Occipital lobe (tissue), 2 donors: ENCODE measurements around the gene KRTAP5-4. TPM values are rescaled to one million over a fixed set of nuclear protein-coding genes. Genes with fewer than 3 reads are reported as not detected.
"Not testable (repeated sequence)": the region's sequence is repeated elsewhere in the genome, so short reads cannot be mapped to it uniquely, and the experiment has no call there.

Source experiments
- DNase-seq: peaks from one replicate; lab custom pipeline; 2025; lab: John Stamatoyannopoulos, UW
- total RNA-seq: library from RNA; depleted of rRNA; stranded (reverse); fragments of >200 nt; gene quantifications from one replicate; pipeline ENCODE4 v1.2.3, GENCODE V29; 2014

Gene KRTAP5-4, protein sequence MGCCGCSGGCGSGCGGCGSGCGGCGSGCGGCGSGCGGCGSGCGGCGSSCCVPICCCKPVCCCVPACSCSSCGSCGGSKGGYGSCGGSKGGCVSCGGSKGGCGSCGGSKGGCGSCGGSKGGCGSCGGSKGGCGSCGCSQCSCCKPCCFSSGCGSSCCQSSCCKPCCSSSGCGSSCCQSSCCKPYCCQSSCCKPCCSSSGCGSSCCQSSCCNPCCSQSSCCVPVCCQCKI
- not detected for total RNA-seq

DNA sequence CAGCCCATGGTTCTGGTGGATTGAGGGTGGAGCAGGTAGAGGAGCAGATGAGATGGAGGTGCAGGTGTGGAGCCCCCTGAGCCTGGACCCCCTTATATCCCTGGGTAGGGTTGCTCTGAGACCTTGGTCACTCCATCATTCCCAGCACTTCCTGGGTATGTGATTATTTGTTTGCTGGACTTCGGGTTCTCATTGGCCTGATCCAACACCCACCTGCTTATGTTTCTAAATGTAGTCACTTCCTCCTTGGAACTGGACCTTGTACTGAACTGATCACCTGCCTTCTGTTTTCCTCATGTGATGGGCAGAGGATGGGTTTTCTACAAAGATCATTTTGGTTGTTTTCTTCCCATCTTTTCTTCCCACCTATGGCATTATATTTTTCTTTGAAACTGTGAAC, at the start of gene KRTAP5-4:
TSS of gene KRTAP5-4 (minus strand) at position 53 of the 400 bp plus-strand sequence. CDS start at position 8, 45 bp downstream.
- DNase-seq, result no peak

DNA sequence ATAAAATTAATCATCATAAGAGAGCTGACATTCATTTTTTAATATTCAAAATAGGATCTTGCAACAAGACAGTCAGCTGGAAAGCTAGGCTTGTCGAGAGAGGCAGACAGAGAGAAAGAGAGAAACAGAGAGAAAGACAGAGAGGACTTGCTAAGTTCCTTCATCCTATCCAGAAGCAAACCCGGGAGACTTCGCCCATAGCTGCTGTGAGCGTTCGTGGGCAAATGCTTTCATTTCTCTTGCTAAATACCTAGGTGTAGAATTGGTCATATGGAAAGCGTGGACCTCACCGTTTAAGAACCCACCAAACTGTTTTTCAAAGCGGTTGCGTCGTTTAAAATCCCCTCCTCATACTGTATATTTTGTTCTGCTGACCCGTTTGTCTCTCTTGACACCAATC, 49.7 kb upstream of the KRTAP5-4 start:
- no peak for DNase-seq

DNA sequence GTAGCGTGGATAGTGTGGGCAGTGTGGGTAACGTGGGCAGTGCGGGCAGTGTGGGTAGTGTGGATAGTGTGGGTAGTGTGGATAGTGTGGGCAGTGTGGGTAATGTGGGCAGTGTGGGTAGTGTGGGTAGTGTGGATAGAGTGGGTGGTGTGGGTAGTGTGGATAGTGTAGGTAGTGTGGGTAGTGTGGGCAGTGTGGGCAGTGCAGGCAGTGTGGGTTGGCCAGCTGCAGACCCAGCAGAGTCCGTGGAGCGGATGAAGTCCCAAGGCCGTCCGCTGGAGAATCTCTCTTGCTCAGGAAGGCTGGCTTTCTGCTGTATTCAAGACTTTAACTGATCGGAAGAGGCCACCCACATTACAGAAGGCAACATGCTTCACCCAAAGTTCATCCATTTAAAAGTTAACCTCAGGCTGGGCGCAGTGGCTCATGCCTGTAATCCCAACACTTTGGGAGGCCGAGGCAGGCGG, 49.0 kb upstream of the KRTAP5-4 start:
- DNase-seq, result no peak

DNA sequence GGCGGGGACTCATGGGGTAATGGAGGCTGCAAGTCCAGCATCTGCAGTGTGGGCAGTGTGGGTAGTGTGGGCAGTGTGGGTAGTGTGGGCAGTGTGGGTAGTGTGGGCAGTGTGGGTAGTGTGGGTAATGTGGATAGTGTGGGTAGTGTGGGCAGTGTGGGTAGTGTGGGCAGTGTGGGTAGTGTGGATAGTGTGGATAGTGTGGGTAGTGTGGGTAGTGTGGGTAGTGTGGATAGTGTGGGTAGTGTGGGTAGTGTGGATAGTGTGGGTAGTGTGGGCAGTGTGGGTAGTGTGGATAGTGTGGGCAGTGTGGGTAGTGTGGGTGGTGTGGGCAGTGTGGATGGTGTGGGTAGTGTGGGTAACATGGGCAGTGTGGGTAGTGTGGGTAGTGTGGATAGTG, 48.5 kb upstream of the KRTAP5-4 start:
- DNase-seq, result not testable (repeated sequence)

DNA sequence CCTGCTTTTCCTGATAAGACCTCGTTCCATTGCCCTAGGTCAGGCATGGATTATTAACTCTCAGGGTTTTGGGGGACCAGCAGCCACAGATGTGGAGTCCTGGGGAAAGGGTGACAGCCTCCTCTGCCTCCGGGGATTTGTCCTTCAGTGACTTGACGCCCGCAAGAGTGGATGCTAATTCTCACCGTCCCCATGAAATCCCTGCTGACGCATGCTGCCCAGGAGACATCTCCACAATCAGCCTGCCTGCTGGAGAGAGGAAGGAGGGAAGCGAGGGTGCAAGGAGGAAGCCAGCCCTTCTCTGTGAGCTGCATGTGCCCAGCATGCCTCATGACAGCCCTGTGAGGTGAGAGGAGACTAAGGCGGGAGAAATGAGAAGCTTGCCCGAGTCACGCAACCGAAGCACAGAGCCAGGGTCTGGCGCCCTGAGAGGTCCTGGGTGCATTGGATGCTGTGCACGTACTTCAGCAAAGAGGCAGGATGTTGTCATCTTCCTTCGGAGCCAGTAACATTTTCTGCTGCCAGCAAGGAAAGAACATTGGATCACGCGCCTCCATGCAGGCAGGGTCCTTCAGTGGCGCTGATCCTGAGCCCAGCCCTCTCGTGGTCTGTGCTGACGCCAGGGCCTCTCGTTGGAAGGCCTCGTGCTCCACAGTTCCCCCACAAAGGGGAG, 47.7 kb upstream of the KRTAP5-4 start:
- no peak for DNase-seq

DNA sequence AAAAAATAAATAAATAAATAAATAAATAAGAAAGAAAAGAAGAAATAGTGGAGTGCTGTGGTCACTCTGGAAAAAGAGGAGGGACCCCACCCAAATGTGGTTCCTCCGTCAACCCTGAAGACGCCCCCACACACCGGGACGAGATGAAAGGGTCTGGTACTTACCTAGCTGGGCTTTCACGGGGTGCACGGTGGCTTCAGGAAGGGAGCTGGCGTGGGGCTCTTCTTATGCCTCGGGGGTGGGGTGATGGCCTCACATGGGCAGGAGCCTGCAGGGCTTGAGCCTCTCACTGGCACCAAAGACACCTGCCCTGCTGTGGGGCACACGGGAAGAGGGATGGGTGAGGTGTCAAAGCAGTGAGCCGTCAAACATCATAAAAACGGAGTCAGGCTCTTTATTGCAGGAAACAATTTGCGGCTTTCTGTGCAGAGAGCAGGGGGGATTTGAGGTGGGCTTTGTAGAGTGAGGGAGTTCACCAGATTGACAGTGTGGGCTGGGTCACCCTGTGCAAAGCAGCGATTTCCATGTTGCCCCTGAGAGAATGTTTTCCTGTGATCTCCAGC, 47.1 kb upstream of the KRTAP5-4 start:
- DNase-seq, result no peak

DNA sequence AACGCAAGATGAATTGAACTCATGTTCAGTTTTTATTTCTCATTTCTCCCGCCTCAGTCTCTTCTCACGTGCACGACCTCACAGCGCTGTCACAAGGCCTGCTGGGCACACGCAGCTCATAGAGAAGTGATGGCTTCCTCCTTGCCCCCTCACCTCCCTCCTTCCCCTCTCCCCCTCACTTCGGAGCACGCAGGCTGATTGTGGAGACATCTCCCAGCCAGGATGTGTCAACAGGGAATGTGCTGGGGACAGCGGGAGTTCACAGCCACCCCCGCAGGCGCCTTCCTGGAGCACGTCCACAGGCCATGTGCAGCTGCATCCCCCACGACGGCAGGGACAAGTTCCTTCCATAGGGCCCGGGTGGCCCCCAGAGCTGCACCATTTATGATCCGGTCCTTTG, 46.0 kb upstream of the KRTAP5-4 start:
- no peak for DNase-seq

DNA sequence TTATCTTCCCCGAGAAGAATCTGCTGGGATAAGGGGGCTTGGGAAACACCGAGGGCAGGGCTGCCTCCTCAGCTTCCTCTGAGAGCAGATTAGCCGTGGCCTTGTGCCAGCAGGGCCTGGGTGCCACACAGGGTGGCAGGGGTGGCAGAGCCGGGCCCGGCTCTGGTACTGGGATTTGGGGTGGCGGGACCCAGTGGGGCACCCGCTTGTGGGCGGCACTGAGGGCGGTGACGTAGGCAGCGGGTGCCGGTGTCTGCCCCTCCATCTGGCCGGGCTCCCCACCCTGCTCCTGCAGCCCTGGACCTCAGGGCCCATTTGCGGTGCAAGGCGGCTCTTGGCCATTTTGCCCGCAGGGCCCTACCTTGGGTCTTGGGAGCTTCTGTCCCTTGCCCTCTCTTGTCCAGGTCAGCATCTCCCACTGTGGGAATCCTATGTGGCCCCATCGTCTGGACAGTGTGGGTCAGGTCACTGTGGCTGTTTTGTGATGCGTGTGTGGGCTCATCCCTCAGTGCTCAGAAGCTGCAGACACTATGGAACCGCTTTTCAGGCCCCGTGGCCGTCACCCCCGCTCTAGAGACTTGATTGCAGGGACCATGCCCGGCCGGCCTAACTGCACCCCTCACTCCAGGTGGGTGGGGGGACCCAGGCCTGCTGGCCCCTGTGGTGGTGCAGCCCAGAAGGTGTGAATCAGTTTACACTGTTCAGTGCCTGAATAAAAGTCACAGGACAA, 45.3 kb upstream of the KRTAP5-4 start:
- DNase-seq, result no peak

DNA sequence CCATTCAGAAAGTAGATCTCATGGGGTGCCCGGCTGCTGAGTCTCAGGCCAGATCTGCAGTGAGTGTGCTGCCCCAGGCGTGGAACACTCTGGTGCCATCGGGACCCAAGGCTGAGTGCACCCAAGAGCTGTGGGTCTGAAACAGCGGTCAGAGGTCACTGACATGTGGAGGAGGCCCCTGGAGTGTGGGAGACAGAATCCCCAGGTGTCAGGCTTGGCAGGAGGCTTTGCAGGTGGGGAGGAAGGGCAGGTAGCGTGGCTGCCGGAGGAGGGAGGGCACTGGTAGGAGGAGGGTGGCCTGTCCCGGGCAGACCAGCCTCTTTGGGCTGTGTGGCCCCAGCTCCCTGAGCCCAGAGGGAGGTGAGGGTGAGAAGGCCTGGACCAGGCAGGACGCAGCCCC, 43.4 kb upstream of the KRTAP5-4 start:
- DNase-seq, result no peak

DNA sequence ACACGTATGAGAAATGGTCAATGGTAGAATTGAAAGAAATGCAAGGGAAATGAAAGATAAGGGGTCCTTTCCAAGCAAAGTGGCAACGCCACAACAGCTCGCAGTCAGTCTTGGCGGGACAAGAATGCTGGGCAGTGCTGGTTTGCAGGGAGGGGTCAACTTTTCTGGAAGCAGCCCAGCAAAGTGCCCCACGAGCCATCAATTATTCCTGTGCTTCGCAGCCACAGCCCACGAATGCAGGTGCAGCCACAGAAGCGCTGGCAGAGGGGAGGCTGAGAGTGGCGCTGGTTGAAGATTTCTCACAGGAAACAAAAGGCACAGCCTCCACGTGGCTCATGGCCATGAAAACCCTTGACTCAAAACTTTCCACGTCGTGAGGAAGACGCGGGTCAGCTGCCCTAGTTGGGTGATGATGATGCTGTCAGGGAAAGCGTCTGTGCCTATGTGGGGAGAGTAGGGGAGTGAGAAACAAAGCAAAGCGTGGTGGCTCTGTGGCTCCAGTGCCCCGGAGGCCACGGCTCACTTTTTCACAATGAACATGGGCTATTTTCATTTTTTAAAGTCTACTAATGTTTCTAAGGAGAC, 40.9 kb upstream of the KRTAP5-4 start:
- not testable (repeated sequence) for DNase-seq

DNA sequence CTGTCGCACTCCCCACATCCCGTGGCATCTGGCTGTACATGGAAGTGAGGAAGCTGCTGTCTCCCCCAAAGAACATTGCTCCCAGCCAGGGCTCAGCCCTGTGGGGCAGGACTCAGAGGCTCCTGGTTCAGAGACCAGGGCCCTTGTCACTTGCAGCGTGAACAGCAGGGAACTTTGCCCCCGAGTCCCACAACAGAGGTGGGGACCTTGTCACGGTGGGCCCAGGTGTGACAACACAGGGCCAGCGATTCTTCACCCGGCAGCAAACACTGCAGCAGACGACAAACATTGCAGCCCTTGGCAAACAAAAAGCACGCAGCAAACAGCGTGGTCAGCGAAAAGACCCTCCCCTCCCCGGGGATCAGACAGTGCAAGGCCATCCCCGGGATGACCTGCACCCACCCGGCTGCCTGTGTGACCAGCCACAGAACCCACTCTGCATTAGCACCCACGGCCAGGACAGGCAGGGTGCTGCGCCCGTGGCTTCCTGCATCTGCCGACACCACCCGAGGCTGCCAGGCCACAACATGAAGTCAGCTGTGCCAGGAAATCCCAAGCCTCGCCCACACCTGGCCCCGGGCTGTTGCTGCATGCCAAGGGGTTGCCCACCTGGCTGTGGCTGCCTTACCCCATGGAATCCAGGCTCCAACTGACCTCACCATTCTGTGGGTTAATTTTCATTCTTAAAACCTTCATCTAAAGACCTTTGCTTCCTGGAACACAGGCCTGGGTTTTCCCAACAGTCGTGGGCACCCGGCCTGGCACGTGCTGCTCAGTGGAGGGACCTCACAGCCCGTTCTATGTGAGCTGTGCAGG, 39.7 kb upstream of the KRTAP5-4 start:
- DNase-seq, result not testable (repeated sequence)

DNA sequence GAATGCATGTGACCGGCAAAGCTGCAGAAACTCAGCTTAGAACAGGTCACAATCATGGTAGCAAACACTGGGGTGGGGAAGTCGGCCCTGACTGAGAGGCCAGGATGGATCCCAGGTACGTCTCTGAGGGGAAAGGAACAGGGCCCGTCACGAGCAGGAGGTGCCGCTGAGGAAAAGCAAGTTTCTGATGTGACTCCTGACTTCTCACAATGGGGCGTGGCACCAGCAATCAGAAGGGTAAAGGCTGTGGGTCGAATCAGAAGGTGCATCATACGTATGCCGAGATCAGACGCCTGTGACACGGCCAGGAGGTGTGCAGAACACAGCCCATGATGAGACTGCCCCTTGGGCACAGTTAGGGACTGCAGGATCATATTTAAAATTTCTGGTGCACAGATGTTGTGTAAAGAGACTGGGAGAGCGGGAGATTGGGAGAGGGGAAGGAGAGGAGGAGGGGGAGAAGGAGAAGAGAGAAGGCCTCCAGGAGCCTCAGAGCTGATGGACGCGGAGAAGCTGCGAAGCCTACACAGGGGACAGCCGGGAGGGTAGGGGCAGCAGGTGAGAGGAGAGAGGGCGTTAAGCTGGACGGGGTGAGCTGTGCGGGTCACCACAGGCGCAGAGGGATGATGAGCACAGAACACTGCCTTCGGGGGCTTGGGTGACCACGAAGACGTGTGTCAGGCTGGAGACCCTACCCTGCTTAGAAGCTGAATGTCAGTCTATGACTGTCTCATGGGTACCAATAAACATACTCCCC, 38.4 kb upstream of the KRTAP5-4 start:
- DNase-seq, result no peak

DNA sequence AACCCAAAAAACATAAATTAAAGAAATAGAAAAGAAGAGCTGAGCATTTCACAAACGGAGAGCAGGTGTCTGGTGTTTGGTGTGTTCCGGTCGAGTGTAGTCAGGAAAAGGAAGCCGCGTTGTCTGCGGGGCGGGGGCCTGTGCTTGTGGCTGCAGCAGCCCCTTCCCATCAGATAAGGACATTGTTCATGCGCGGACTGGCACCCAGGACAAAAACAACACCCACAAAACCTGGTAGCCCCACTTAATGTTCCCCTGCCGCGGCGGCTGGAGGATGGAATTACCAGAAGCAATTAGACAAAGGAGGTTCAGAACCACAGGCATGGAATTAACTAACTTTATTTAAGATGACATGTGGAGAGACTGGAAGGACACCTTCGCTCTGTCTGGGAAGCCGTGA, 37.6 kb upstream of the KRTAP5-4 start:
- DNase-seq, result no peak

DNA sequence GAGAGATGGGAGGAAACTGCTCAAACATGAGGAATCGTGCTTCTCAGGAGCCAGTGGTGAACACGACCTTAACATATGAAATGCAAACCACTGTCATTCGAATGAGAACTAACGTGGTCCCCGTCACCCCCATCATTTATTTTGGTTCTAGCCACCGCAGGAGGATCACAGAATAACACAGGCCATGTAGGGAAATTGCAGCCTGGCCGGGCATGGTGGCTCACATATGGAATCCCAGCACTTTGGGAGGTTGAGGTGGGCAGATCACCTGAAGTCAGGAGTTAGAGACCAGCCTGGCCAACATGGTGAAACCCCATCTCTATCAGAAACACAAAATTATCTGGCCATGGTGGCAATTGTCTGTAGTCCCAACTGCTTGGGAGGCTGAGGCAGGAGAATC, 34.7 kb upstream of the KRTAP5-4 start:
- no peak for DNase-seq

DNA sequence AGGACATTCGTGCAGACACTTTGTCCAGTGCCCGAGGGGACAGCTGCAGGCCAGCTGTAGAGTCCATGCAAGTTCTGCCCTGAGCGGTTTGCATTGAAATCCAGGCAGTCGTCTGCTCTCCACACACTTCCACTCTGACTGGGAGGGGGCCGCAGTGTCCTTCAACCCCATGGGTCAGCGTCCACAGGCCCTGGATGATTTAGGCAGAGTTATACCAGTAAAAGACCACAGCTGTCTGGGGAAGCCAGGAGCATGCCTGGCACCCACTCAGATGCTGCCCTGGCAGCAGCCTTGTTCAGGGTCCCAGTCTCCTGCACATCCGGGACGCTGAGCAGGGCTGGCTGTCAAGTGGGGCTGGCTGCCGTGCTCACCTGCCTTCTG, 34.1 kb upstream of the KRTAP5-4 start:
- DNase-seq, result no peak

DNA sequence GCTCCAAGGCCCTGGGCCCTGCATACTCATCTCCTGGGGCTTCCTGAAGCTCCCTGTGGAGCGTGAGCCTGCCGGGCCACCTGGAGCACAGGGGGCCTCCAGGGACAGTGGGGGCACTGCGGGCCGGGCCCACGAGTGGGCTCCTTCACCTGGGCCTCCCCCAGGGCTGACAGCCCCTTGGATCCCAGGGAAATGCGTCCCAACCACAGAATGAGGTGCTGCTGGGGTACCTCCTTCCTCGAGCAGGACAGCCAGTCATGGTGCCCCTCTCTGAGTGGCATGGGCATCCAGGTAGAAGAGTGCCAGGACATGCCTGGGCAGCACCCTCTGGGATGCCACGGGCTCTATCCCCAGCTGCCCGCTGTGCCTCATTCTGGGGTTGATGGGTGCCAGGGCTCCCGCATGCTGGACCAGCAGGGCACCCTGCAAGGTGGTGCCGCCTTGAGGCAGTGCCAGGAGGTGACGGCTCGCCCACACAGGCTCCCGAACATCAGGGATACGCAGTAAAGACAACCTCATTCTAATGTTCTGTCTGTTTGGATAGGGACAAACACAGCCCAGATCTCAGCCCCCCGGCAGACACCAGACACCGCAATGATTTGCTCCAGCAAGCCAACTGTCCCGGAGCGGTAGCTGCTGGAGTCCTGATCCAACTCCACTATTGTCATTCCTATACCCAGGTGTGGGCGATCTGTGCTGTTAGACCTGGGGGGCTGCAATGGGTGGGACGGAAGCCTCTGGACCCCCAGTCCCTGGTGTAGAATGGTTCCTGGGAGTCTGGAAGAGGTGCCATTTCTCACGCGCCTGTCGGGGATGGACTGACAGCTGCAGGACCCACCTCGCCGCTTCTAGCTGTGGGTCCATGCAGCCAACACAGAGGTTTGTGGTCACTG, 33.5 kb upstream of the KRTAP5-4 start:
- DNase-seq, result no peak

DNA sequence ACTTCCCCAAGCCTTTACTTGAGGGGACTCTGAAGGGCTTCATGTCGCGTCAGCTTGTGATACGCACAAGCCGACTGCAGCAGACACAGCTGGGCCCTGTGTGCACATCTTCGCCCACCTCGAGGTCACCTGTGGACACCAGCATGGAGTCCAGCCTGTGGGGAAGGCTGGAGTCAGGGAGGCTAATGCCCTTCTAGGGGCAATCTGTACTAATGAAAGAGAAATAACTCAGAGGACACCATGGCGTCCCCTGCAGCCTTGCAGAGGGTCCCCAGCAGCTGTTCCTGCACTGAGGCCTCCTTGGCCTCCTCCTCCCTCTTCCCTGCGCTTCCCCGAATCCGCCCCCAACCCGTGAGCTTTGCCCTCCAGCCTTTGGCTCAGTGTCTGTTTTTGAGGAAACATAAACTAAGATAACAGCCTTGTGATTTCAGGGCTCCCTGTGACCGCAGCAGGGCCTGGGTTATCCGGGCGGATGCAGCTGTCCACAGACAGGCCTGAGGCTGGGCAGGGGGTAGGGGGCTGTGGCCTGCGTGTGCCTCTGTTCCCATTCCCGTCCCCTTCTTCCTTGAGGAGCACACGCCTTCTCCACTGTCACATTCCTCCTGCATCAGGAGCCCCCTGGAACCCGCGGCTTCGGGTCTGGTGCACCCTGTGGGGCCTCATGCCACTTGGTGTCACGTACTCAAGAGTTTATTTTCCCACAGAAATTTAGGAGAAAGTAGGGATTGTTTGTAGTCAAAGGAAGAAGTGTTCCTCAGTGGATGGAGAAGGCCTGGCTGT, 32.6 kb upstream of the KRTAP5-4 start:
- DNase-seq, result no peak
